Central memory CD4-positive, alpha-beta T cell (primary cell): Measurements from ENCODE around the gene MBD1.
"Not testable (repeated sequence)": the region's sequence is repeated elsewhere in the genome, so short reads cannot be mapped to it uniquely, and the experiment has no call there.

Experiments
- DNase-seq: peaks from one replicate; pipeline ENCODE4 v3.0.0; 2022
- total RNA-seq, 3 experiments: gene quantifications; one replicate each; lab custom pipeline; 2026; lab: John Stamatoyannopoulos, UW

Gene MBD1, protein sequence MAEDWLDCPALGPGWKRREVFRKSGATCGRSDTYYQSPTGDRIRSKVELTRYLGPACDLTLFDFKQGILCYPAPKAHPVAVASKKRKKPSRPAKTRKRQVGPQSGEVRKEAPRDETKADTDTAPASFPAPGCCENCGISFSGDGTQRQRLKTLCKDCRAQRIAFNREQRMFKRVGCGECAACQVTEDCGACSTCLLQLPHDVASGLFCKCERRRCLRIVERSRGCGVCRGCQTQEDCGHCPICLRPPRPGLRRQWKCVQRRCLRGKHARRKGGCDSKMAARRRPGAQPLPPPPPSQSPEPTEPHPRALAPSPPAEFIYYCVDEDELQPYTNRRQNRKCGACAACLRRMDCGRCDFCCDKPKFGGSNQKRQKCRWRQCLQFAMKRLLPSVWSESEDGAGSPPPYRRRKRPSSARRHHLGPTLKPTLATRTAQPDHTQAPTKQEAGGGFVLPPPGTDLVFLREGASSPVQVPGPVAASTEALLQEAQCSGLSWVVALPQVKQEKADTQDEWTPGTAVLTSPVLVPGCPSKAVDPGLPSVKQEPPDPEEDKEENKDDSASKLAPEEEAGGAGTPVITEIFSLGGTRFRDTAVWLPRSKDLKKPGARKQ
- total RNA-seq, result 84.9 to 117 (median 108) reads per million in 3 experiments

DNA sequence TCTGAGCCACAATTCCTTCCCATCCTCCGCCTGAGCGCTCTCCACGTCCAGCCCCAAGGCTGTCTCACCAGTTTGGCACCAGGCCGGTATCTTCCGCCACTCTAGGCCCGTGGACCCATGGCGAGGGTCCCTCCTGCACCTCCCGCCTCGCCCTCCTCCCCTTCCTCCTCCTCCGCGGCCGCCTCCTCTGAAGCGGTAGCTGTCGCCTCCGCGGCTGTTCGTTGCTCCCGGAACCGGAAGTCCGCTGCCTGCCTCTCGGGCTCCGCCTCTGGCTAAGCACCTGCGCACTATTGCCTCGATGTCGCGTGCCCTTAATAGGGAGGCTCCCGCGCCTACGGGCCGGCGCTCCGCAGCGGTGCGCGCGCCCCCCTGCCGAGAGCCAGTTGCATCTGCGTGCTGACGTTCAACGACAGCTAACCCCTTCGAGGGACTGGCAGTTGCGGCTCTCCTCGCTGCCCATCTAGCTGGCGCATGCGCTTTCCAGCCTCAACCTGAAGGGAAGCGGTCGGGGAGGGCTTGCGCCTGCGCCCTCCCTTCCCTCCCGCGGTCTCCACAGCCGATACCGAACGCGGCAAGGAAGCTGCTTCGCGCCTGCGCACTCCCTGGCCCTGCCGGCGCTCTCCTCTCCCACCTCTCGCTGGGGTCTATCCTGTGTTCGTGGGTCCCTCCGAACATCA is at the start of gene MBD1:
Gene MBD1, minus strand, starts transcription at position 229 of the 677 bp plus-strand sequence. CDS start 1,531 bp downstream, outside the sequence.
- peak; percentile 98 for DNase-seq

DNA sequence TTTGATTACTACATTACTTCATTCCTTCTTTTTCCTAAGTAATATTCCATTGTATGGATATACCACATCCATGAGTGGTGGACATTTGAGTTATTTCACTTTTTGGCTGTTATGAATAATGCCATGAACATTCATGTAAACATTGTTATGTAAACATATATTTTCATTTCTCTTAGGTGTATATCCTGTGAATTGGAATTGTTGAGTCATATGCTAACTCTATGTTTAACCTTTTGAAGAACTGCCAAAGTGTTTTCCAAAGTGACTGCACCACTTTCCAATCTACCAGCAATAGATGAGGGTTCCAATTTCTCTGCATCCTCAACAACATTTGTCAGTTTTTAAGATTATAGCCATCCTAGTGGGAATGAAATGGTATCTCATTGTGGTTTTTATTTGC is 48.9 kb upstream of the MBD1 start:
- no peak for DNase-seq

DNA sequence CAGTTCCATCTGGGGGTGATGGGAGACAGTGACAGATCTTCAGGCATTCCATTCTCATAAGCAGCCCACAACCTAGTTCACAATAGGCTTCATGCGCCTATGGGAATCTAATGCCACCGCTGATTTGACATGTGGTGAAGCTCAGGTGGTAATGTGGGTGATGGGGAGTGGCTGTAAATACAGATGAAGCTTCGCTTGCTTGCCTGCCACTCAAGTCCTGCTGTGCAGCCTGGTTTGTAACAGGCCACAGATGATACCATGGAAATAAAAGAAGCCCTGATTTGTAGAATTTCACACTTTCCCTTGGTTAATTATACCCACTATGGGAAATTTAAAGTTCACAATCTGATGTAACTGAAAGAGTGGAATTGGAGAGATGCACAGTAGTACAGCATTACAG is 46.7 kb upstream of the MBD1 start:
- no peak for DNase-seq

DNA sequence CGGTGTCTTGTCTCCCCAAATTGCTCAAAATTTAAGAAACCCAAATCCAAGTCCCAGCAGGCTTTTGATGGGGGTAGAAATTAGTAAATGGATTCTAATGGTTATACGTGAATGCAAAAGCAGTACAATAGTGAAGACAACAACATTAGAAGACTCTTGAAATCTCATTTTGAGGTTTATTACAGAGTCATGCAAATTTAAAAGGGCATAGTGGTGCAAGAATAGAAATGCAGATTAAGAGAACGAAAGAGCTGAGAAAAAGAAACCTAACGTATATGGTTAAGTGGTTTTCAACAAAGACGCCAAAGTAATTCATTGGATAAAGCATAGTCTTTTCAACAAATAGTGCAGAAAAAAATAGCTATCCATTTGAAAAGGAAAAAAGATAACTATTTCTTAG is 39.4 kb upstream of the MBD1 start:
- no peak for DNase-seq

DNA sequence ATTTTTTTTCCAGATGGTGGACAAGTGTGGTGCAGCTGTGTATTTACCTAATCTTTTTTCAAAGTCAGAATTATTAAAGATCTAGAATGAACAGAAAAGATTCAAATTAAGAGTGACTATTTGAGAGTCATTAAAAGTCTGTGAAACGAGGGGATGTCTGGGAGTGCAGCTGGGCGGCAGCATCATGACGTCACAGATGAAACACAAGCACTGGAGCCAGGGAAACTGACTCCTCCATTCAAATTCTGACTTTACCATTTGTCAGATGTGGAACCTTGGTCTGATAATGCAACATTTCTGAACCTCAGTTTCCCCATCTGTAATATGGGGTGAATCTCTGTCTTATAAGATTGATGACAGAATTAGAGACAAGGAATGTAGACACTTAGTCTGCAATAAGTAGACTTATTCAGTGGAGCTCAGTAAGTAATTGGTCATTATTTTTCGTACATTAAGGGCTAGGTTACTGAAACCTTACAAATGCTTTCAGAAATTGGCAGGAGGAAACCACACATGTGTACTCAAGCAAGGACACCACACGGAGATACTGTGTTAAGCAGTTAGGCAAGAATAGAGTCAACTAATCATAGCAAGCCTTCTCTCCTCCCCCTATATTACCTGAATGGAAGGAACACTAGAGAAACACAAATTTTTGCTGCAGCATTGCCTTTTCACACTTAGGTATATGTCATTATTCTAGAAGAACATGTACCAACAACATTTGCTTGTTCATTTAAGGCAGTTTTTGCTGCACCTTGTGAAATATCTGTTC is 34.0 kb upstream of the MBD1 start:
- no peak for DNase-seq

DNA sequence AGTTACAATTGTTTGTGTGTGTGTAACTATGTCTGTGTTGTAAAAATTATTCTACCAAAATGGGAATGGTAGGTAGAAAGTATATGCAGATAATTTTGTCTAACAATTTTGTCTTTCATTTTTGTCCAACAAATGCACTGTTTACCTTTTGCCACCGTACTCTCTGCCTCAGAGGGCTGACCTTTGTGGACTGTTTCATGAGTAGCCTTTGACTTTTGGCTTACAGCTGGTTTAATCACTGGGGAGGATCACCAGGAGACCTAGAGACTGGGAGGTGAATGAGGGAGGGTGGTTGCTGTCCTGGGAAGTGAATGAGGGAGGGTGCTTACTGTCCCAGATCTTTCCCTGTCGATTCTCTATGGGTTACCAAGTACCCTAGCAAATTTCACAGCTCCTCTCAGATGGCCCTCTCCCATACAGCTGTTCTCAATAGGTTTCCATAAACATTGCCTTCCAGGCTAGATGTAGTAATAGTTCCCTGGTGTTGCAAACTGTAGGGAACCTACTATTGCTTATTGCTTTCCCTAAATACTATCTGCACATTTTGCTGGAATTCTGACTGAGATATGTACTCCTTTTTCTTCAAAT is 32.6 kb upstream of the MBD1 start:
- DNase-seq, result no peak

DNA sequence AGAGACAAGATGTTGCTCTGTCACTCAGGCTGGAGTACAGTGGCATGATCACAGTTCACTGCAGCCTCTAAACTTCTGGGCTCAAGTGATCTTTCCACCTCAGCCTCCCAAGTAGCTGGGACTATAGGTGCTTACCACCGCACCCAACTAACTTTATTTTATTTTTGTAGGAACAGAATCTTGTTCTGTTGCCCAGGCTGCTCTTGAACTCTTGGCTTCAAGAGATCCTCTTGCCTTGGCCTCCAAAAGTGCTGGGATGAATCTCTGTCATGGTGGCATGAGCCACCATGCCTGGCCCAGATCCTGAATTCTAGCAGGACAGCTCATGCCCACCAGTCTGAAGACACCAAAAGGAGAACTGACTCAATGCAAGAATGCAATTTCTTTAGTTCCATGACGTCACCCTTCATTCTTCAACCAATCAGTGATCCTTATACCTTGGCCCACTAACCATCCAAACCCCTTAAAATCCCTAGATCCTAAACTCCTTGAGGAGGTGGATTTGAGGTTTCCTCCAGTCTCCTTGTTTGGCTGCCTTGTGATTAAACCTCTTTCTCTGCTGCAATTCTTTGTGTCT is 31.8 kb upstream of the MBD1 start:
- no peak for DNase-seq

DNA sequence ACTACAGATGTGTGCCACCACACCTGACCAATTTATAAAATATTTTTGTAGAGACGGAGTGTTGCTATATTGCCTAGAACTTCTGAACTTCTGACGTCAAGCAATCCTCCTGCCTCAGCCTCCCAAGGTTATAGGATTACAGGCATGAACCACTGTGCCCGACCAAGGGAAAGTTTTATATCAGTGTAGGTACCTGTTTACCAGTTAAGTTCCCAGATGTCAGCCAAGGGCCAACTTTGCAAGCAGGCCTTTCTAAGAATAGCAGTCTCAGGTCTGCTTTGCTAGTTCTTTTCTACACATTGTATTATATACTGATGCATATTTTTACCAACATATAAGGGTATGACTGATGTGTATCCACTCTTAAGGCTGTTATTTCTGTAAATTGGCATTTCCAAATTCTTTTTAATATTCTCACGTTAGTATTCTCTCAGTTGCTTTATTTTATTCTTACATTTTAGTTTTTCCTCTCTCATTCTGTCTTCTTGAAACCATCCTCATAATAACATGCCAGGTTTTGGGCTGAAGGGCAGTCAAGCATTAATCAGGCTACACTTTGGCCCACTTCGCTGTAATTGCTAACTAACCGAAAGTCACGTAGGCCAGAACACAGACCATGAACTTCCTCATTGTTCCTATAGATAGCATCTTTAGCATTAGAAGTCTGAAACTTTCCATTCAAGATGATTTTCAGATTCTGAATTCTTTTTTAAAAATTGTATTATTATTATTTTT is 31.1 kb upstream of the MBD1 start:
- no peak for DNase-seq

DNA sequence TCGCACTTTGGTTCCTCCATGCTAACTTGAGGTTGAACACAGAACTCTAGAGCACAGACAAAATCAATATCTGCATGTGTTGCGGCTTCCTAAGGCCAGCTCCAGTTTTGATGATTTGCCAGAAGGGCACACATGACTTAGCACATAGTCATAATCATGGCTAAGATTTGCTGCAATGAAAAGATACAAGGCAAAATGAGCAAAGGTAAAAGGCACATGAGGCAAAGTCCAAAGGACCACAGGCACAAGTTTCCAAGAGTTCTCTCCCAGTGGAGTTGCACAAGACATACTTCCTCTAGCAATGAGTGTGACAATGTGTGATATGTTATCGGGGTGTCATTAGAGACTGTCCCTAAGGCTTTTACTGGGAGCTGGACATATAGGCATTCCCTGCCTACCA is 30.3 kb upstream of the MBD1 start:
- DNase-seq, result no peak

DNA sequence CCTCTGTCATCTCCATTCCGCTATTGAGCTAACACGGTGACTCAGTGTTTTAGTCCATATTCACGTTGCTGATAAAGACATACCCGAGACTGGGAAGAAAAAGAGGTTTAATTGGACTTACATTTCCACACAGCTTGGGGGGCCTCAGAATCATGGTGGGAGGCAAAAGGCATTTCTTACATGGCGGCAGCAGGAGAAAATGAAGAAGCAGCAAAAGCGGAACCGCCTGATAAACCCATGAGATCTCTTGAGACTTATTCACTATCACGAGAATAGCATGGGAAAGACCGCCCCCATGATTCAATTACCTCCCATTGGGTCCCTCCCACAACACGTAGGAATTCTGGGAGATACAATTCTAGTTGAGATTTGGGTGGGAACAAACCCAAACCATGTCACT is 28.8 kb upstream of the MBD1 start:
- DNase-seq, result no peak

DNA sequence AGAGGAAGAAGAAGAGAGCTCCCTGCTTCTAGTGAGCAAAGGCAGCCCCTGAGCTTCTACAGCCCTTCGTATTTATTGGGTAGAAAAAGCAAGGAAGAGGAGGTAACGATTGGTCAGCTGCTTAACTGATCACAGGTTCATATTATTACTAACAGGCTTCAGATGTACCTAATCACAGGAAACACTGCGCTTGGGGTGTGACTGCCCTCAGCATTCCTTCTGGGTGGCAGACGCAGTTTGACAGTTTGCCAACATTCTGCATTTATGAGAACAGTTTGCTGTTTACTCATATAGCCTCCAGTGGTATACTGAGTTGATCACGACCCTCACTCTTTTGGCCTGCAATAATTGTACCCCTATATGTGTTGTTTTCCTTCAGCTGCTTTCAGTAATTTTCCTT is 27.5 kb upstream of the MBD1 start:
- not testable (repeated sequence) for DNase-seq

DNA sequence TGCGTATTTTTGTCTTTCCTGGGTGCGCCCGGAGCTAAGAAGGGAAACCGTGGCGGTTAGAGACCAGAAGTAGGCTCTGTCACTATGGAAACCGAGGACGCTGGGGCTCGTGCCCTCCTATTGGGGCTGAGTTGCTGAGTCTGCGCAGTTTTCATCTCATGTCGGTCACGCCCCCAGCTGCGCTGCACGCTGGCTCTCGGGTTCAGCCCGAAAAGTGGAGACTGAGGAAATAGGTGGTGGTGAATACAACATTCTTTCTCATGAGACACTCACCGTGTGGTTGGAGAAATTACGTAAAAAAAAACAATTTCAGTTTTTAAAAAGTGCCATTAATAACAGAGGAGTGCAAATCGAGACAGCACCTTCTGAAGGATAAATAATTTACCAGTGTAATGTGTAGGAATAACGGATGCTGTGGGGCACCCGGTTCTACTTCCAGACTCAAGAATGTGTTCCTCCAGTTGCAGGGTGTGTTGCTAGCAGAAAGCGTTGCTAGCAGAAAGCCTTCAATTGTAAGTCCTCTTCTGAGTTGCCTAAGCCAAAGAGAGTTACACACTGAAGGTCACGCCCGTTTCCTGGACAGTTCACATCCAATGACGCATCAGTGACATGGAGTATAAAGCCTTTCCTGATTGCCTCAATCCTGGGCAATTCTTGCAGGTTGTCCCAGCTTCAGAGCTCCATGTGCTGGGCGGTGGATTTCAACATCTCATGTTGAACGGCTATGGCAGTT is 26.6 kb upstream of the MBD1 start:
- DNase-seq, result peak; percentile 88

DNA sequence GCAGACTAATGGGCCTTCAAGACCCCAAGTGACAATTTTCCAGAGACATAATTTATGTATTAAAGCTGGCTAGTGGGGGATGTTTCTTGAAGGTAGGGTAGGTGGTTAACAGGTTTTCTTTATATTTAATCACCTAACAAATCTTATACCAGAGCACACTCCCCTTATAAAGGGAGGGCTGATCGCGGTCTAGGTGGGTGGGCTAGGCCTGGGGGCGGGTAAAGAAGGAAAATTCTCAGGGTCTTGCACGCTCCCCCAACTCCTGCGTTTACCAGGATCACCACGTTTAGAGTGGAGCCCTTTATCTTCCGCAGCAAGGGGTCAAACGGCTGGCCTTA is 26.0 kb upstream of the MBD1 start:
- DNase-seq, result no peak

DNA sequence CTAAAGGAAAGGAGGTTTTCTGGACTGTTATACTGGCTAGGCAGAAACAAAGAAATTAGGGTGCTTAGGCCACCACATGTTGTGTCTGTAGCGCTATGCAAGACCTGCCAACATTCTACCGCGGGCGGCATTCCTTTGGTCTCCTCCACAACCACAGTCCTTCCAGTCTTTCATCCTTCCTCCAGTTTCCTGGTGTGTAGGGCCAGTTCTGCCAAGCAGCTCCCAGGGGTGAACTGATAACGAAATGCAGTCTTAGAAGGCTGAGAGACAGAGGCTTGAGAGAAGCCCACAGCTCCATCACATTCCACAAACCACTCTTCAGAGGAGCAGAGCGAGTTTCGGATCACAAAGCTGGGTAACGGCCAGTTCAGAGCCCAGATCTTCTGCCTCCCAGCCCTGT is 25.6 kb upstream of the MBD1 start:
- no peak for DNase-seq

DNA sequence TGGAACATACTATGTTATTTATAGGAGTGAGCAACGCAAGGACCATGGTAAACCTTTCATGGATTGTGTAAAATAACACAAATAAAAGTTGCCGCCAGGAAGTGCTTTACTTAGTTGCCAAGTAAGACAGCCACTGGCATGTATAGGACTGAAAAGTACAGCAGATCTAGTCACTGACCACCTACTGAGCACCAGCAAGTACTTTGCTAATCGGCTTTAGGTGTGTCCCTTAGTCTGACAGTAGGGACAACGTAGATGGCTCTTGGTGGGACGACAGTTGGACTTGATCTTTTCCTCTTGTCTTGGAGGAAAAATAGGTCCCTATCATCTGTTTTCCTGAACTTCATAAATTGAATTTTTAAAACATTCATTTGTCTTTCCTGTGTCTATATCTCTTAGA is 19.8 kb upstream of the MBD1 start:
- no peak for DNase-seq

DNA sequence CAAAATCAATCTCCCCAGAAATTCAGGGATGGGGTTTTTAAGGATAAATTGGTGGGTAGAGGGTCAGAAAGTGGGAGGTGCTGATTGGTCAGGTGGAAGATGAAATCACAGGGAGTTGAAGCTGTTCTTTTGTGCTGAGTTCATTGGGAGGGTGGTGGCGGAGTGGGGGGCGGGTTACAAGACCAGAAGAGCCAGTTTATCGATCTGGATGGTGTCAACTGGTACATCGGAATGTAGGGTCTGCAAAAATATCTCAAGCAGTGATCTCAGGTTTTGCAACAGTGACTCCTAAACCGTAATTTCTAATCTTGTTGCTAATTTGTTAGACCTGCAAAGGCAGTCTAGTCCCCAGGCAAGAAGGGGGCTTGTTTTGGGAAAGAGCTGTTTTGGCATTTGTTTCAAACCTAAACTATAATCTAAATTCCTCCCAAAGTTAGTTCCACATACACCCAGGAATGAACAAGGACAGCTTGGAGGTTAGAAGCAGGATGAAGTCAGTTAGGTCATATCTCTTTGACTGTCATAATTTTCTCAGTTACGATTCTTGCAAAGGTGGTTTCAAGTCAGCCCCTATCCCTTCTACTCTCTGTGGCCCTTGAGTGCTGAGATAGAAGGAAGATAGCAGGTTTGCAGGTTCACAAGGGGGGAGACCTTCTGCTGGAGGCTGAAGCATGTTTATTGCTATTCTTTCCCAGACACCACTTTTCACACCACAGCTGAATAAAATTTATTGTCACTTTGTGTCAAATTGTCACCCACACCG is 18.5 kb upstream of the MBD1 start:
- DNase-seq, result no peak

DNA sequence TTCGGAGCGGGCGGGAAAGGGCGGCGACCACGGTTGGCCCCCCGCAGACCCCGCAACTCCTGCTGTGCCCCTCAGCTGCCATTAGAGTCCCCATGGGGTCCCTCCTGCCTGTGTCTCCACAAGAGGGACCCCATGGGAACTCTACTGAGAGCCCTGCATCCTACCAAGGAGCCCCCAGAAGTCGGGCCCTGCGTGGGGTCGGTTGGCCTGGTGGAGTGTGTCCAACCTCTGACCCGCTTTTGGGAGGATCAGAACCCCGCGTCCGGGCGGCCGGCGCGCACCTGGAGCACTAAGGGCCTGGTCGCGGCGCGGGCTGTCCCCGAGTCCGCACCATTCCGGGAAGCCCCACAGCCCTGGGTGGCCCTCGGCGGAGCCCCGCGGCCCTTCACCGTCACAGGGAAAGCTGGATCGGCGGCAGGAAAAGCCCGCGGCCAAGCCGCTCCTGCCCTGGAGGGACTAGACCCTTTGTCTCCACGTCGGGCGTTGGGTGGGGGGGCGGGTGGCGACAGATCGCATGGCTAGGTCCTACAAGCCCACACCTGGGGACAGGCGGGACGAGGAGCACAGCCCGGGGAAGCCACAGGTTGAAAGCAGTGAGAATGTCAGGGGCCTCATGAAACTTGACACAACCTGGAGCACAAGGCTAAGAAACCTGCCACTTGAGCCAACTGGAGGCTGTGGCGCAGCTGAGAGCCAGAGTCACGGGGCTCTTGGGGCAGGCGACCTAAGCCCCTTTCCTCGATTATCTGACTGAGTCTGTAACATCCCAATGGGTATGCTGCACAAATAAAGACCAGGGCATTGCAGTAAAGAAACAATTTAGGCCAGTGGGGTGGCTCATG is 17.3 kb upstream of the MBD1 start:
- DNase-seq, result no peak

DNA sequence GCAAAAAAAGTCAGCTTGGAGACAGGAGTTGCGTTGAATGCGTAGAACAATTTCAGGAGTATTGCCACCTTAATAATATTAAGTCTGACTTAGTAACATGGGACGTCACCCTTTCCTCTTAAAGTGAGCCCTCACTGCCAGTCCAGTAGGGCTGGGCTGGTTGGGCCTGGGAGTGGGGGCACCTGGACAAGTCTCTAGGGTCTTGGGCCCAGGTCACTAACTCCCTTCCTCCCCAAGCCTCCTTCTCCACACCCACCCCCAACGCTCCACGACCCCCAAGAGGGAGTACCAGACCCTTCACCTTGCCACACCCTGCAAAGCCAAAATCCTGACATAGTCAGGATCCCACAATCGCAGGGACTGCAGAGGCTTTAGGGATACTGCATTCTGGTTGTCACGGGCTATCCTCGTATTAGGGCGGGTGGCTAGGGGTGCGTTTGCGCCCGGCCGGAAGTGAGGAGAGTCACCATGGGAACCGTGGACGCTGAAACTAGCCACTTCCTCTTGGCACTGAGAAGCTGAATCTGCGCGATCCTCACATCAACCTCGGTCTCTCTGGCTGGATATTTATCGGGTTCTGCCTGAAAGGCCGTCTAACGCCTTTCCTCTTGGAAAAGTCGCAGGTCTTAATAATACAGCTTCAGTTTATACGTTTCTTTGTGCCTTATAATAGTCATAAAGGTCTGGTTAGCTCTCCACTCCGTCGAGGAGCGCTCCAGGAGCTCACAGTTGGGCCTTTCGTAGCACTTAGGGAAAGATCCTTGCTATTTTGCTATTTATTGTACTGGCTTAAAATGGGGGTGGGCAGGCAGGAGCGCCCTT is 16.5 kb upstream of the MBD1 start:
- peak; percentile 60 for DNase-seq
